Measurements from ENCODE around the gene FCF1. TPM values are rescaled to one million over a fixed set of nuclear protein-coding genes. Genes with fewer than 3 reads are reported as not detected.
"Not testable (repeated sequence)": the region's sequence is repeated elsewhere in the genome, so short reads cannot be mapped to it uniquely, and the experiment has no call there.

FCF1 gene
- total RNA-seq, 1 donor from 2014 or later = 61.6 TPM

DNA sequence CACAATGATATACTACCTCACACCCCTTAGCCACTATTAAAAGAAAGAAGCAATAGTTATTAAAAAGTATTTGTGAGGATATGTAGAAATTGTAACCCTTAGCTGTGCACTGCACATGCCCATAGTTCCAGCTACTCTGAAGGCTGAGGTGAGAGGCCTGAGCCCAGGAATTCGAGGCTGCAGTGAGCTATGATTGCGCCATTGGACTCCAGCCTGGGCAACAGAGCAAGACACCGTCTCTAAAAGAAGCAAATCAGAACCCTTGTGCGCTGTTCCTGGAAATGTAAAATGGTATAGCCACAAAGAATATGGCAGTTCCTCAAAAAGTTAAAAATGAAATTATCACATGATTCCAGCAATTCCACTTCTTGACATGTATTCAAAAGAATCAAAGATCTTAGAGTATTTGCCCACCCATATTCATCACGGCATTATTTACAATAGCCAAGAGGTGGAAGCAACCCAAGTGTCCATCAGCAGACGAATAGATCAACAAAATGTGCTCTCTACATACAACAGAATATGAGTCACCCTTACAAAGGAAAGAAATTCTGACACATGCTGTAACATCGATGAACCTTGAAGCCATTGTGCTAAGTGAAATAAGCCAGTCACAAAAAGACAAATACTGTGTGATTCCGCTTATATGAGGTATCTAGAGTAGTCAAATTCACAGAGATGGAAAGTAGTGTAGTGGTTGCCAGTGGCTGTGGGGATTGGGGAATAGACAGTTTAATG is 26.5 kb downstream of the FCF1 start:
- no peak for DNase-seq (ENCODE audit: extremely low spot score, unreplicated experiment)
- Mint-ChIP-seq H3K9me3 (ENCODE audit: unreplicated experiment) (no peaks in the 10 kb centered on the region), H3K27me3 (ENCODE audit: unreplicated experiment) (no peaks in the 10 kb centered on the region), H3K36me3 (ENCODE audit: unreplicated experiment) (peaks cover 14% of the 10 kb centered on the region), H3K27ac (ENCODE audit: unreplicated experiment) (no peak overlapping the region), H3K4me3 (ENCODE audit: unreplicated experiment) (no peak overlapping the region), H3K4me1 (ENCODE audit: unreplicated experiment) (no peaks in the 10 kb centered on the region)
- TF ChIP-seq, protein P1, sequence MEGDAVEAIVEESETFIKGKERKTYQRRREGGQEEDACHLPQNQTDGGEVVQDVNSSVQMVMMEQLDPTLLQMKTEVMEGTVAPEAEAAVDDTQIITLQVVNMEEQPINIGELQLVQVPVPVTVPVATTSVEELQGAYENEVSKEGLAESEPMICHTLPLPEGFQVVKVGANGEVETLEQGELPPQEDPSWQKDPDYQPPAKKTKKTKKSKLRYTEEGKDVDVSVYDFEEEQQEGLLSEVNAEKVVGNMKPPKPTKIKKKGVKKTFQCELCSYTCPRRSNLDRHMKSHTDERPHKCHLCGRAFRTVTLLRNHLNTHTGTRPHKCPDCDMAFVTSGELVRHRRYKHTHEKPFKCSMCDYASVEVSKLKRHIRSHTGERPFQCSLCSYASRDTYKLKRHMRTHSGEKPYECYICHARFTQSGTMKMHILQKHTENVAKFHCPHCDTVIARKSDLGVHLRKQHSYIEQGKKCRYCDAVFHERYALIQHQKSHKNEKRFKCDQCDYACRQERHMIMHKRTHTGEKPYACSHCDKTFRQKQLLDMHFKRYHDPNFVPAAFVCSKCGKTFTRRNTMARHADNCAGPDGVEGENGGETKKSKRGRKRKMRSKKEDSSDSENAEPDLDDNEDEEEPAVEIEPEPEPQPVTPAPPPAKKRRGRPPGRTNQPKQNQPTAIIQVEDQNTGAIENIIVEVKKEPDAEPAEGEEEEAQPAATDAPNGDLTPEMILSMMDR (IDR thresholded peaks at IDR 0.05) = no peak

DNA sequence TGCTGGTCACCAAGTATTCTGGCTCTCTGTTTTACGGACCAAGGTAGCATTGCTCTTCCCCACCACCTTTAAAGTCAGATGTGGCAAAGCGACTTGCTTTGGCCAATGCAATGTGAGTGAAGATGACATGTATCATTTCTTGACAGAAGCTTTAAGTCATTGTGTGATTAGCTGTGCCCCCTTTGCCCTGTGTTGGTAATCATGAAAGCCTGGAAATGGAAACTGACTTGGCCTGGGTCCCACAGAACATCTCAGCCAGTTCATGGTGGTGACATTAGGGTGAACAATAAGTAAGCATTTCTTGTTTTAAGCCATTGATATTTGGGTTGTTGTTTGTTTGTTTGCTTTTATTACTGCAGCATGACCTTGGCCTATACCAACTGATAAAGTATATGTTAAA is 34.3 kb downstream of the FCF1 start:
- H3K27ac Mint-ChIP-seq (ENCODE audit: unreplicated experiment) = no peak overlapping the region
- H3K4me1 Mint-ChIP-seq (ENCODE audit: unreplicated experiment) = no peaks in the 10 kb centered on the region
- no peaks in the 10 kb centered on the region for H3K36me3 Mint-ChIP-seq (ENCODE audit: unreplicated experiment)
- DNase-seq (ENCODE audit: extremely low spot score, unreplicated experiment) = no peak
- no peaks in the 10 kb centered on the region for H3K9me3 Mint-ChIP-seq (ENCODE audit: unreplicated experiment)
- no peaks in the 10 kb centered on the region for H3K27me3 Mint-ChIP-seq (ENCODE audit: unreplicated experiment)
- TF ChIP-seq, protein P1 (IDR thresholded peaks at IDR 0.05) = no peak
- H3K4me3 Mint-ChIP-seq (ENCODE audit: unreplicated experiment) = no peak overlapping the region

DNA sequence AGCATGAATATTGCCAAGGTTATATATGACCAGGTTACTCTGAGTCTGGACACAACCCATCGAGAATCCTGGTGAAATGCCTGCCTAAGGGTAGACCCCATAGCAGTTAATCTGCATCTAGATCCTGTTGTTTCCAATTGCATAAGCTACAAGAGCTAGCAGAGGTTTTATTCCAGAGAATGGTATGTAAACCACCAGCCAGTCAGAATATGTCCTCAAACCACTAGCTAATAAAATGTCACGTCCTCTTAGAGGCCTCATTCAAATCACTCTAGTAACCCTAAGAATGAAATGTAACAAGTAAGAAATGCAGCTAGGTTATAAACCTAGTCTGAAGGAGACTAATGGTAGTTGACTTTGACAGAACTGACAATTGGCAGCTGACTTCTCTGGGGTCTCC is 41.2 kb downstream of the FCF1 start:
- H3K27ac Mint-ChIP-seq (ENCODE audit: unreplicated experiment) = no peak overlapping the region
- peaks cover 2% of the 10 kb centered on the region for H3K36me3 Mint-ChIP-seq (ENCODE audit: unreplicated experiment)
- DNase-seq (ENCODE audit: extremely low spot score, unreplicated experiment) = no peak
- H3K9me3 Mint-ChIP-seq (ENCODE audit: unreplicated experiment) = peaks cover 3% of the 10 kb centered on the region
- TF ChIP-seq, protein P1 (IDR thresholded peaks at IDR 0.05) = no peak
- no peaks in the 10 kb centered on the region for H3K27me3 Mint-ChIP-seq (ENCODE audit: unreplicated experiment)
- no peak overlapping the region for H3K4me3 Mint-ChIP-seq (ENCODE audit: unreplicated experiment)
- no peaks in the 10 kb centered on the region for H3K4me1 Mint-ChIP-seq (ENCODE audit: unreplicated experiment)

DNA sequence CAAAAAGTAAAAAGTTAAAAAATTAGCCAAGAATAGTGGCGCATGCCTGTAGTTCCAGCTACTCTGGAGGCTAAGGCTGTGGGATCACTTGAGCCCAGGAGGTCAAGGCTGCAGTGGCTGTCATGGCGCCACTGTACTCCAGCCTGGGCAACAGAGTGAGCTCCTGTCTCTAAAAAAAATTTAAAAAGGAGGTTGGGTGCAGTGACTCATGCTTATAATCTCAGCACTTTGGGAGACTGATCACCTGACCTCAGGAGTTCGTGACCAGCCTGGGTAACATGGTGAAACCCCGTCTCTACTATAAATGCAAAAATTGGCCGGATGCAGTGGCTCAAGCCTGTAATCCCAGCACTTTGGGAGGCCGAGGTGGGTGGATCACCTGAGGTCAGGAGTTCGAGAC is 42.0 kb downstream of the FCF1 start:
- Mint-ChIP-seq H3K4me3 (ENCODE audit: unreplicated experiment) (no peak overlapping the region), H3K36me3 (ENCODE audit: unreplicated experiment) (peaks cover 2% of the 10 kb centered on the region), H3K9me3 (ENCODE audit: unreplicated experiment) (peaks cover 3% of the 10 kb centered on the region), H3K27me3 (ENCODE audit: unreplicated experiment) (no peaks in the 10 kb centered on the region), H3K4me1 (ENCODE audit: unreplicated experiment) (no peaks in the 10 kb centered on the region), H3K27ac (ENCODE audit: unreplicated experiment) (no peak overlapping the region)
- TF ChIP-seq, protein P1 (IDR thresholded peaks at IDR 0.05) = no peak
- DNase-seq (ENCODE audit: extremely low spot score, unreplicated experiment) = no peak

DNA sequence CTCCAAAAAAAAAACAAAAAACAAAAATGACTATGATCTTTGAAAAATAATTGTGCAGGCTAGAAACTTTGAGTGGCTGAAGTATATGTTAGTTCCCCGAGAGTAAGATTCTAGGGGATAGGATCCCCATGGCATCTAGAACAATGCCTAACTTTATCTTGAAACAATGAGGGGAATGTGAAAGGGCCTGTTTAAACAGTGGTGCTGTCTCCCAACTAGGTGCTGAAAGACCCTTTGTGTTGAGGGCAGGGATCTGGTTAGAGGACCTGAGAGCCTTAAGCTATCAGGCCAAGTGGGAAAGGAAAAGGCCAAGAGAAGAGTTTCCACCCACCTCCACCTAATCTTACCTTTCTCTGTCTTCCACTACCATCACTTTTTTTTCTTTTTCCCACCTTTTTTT is 43.4 kb downstream of the FCF1 start:
- Mint-ChIP-seq H3K27me3 (ENCODE audit: unreplicated experiment) (peaks cover 2% of the 10 kb centered on the region), H3K36me3 (ENCODE audit: unreplicated experiment) (peaks cover 2% of the 10 kb centered on the region), H3K9me3 (ENCODE audit: unreplicated experiment) (peaks cover 3% of the 10 kb centered on the region), H3K4me3 (ENCODE audit: unreplicated experiment) (no peak overlapping the region), H3K4me1 (ENCODE audit: unreplicated experiment) (no peaks in the 10 kb centered on the region), H3K27ac (ENCODE audit: unreplicated experiment) (no peak overlapping the region)
- DNase-seq (ENCODE audit: extremely low spot score, unreplicated experiment) = no peak
- TF ChIP-seq, protein P1 (IDR thresholded peaks at IDR 0.05) = no peak

DNA sequence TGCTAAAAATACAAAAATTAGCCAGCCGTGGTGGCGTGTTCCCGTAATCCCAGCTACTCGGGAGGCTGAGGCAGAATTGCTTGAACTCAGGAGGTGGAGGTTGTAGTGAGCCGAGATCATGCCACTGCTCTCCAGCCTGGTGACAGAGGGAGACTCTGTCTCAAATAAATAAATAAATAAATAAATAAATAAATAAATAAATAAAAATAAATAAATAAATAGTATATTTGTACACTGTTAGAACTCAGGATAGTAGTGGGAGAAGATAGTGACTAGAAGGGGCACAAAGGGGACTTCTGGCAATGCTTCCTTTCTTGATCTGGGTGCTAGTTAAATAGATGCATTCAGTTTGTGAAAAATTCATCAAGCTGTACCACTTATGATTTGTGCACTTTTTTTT is 45.6 kb downstream of the FCF1 start:
- H3K27ac Mint-ChIP-seq (ENCODE audit: unreplicated experiment); H3K27me3 Mint-ChIP-seq (ENCODE audit: unreplicated experiment); H3K36me3 Mint-ChIP-seq (ENCODE audit: unreplicated experiment); H3K9me3 Mint-ChIP-seq (ENCODE audit: unreplicated experiment); H3K4me3 Mint-ChIP-seq (ENCODE audit: unreplicated experiment); DNase-seq (ENCODE audit: extremely low spot score, unreplicated experiment); H3K4me1 Mint-ChIP-seq (ENCODE audit: unreplicated experiment): not testable (repeated sequence)

All from osteocyte (in vitro differentiated cells).